Mesenchymal stem cell (in vitro differentiated cells and primary cell): ENCODE measurements around the gene TRAF3.

Experiments
- DNase-seq: peaks from one replicate; pipeline ENCODE4 v3.0.0-alpha.2; 2013
- H2AFZ ChIP-seq: one replicate; pipeline ENCODE4 v1.6.1; 2013; ENCODE audit warnings: low read depth, mild to moderate bottlenecking, control low read depth, inconsistent platforms, low read length, moderate library complexity
- H2AK5ac ChIP-seq: 2 replicates; pipeline ENCODE4 v1.6.1; 2013; ENCODE audit warnings: low read length, moderate library complexity, mild to moderate bottlenecking, inconsistent platforms; ENCODE audit not compliant: severe bottlenecking
- H2BK120ac ChIP-seq: one replicate; pipeline ENCODE4 v1.6.1; 2013; ENCODE audit warnings: low read depth, mild to moderate bottlenecking, inconsistent platforms, low read length, moderate library complexity
- H2BK12ac ChIP-seq, 2 experiments: one replicate each; pipeline ENCODE4 v1.6.1; 2013; ENCODE audit warnings: inconsistent platforms in 2 of 2, low read length in 2 of 2, mild to moderate bottlenecking in 2 of 2, moderate library complexity in 2 of 2, control low read depth in 1 of 2
- H2BK15ac ChIP-seq: one replicate; pipeline ENCODE4 v1.6.1; 2013; ENCODE audit warnings: mild to moderate bottlenecking, low read depth, inconsistent platforms; ENCODE audit not compliant: poor library complexity, severe bottlenecking
- H2BK5ac ChIP-seq: 2 replicates; pipeline ENCODE4 v1.6.1; 2013; ENCODE audit warnings: low read depth, mild to moderate bottlenecking, low read length, control low read depth, inconsistent platforms; ENCODE audit not compliant: poor library complexity, severe bottlenecking
- H3K14ac ChIP-seq, 2 experiments: one replicate each; pipeline ENCODE4 v1.6.1; 2013; ENCODE audit warnings: inconsistent platforms in 2 of 2, low read length in 2 of 2, control low read depth in 1 of 2, mild to moderate bottlenecking in 1 of 2, moderate library complexity in 1 of 2
- H3K18ac ChIP-seq, 2 experiments: one replicate each; pipeline ENCODE4 v1.6.1; 2013; ENCODE audit warnings: inconsistent platforms in 2 of 2, low read length in 2 of 2, control low read depth in 1 of 2, low read depth in 1 of 2, mild to moderate bottlenecking in 1 of 2
- H3K23ac ChIP-seq, 2 experiments: one replicate each; pipeline ENCODE4 v1.6.1; 2013; ENCODE audit warnings: inconsistent platforms in 2 of 2, low read length in 2 of 2, mild to moderate bottlenecking in 2 of 2, moderate library complexity in 2 of 2, control low read depth in 1 of 2
- H3K27ac ChIP-seq: 2 replicates; pipeline ENCODE4 v1.5.1; 2013; ENCODE audit warnings: mild to moderate bottlenecking, moderate library complexity, low read length, control low read depth, inconsistent platforms; ENCODE audit not compliant: poor library complexity, severe bottlenecking
- H3K27me3 ChIP-seq, 2 experiments: 2 replicates each; pipeline versions ENCODE4 v1.6.1 to v1.7.0; 2013; ENCODE audit warnings: low read length in 2 of 2, mild to moderate bottlenecking in 2 of 2, moderate library complexity in 2 of 2, control low read depth in 1 of 2, inconsistent platforms in 1 of 2; ENCODE audit not compliant: control insufficient read depth in 1 of 2, insufficient read depth in 1 of 2
- H3K36me3 ChIP-seq, 2 experiments: 2 replicates each; pipeline versions ENCODE4 v1.6.1 to v1.7.0; 2013; ENCODE audit warnings: low read length in 2 of 2, control low read depth in 1 of 2, inconsistent platforms in 1 of 2, low read depth in 1 of 2, mild to moderate bottlenecking in 1 of 2; ENCODE audit not compliant: insufficient read depth in 2 of 2, control insufficient read depth in 1 of 2
- H3K4ac ChIP-seq, 2 experiments: one replicate each; pipeline ENCODE4 v1.6.1; 2013; ENCODE audit warnings: inconsistent platforms in 2 of 2, low read length in 2 of 2, mild to moderate bottlenecking in 2 of 2, moderate library complexity in 2 of 2, control low read depth in 1 of 2, low read depth in 1 of 2
- H3K4me1 ChIP-seq: 2 replicates; pipeline ENCODE4 v1.6.1; 2013; ENCODE audit warnings: low read depth, low read length, control low read depth; ENCODE audit not compliant: control insufficient read depth, insufficient read depth
- H3K4me2 ChIP-seq: 2 replicates; pipeline ENCODE4 v1.6.1; 2013; ENCODE audit warnings: low read length, mild to moderate bottlenecking, inconsistent platforms; ENCODE audit not compliant: poor library complexity, severe bottlenecking
- H3K4me3 ChIP-seq, 2 experiments: 2 replicates each; pipeline versions ENCODE4 v1.5.1 to v1.7.0; 2013; ENCODE audit warnings: low read length in 2 of 2, mild to moderate bottlenecking in 2 of 2, control low read depth in 1 of 2, low read depth in 1 of 2; ENCODE audit not compliant: insufficient read depth in 1 of 2
- H3K79me1 ChIP-seq: replicated peaks from 2 replicates; pipeline ENCODE4 v1.6.1; 2013; ENCODE audit warnings: mild to moderate bottlenecking, control low read depth, low read length, inconsistent platforms; ENCODE audit not compliant: poor library complexity, severe bottlenecking
- H3K9ac ChIP-seq: 2 replicates; pipeline ENCODE4 v1.7.0; 2013; ENCODE audit warnings: mild to moderate bottlenecking, low read length, moderate library complexity
- H3K9me3 ChIP-seq: 2 replicates; pipeline ENCODE4 v1.7.0; 2013; ENCODE audit warnings: mild to moderate bottlenecking, low read length; ENCODE audit not compliant: control insufficient read depth
- H4K8ac ChIP-seq: one replicate; pipeline ENCODE4 v1.6.1; 2013; ENCODE audit warnings: inconsistent platforms, mild to moderate bottlenecking, low read length, moderate library complexity
- H4K91ac ChIP-seq: one replicate; pipeline ENCODE4 v1.6.1; 2013; ENCODE audit warnings: mild to moderate bottlenecking, low read length, inconsistent platforms
- WGBS: methylation state at CpG from one replicate; pipeline ENCODE4 v1.1.7; 2013; ENCODE audit warnings: mixed read lengths; 5-methylcytosine and 5-hydroxymethylcytosine counted together

TRAF3 gene

GRCh38 chr14:102923925-102924486 lies 146.8 kb downstream of the TRAF3 start:
- Histone ChIP-seq H3K9ac (no peak overlapping the region), H3K27ac (no peak overlapping the region), H2BK5ac (no peak overlapping the region), H3K4me2 (no peak overlapping the region), H3K4ac (no peak overlapping the region), H2BK12ac (no peak overlapping the region), H2AFZ (no peak overlapping the region), H3K27me3 (peaks cover 3 to 81% of the 10 kb centered on the region in 2 experiments), H3K4me1 (peaks cover 15% of the 10 kb centered on the region), H4K8ac (no peak overlapping the region), H3K23ac (no peak overlapping the region), H2BK120ac (no peak overlapping the region), H3K4me3 (no peak overlapping the region), H3K36me3 (no peaks in the 10 kb centered on the region), H3K14ac (no peak overlapping the region), H3K9me3 (peaks cover 10% of the 10 kb centered on the region), H2AK5ac (no peak overlapping the region), H2BK15ac (no peak overlapping the region), H3K18ac (no peak overlapping the region), H4K91ac (no peak overlapping the region), H3K79me1 (no peaks in the 10 kb centered on the region)
- no peak for DNase-seq
- 91% methylated on average over 11 of the region's 11 CpGs for WGBS

- 91% methylated on average over 22 of the region's 25 CpGs for WGBS
- no peak overlapping the region for H2BK12ac ChIP-seq
- peaks cover 23% of the 10 kb centered on the region for H3K4me1 ChIP-seq
- H3K23ac ChIP-seq, result no peak overlapping the region
- H3K27me3 ChIP-seq, result peaks cover 8 to 90% of the 10 kb centered on the region in 2 experiments
- no peak overlapping the region for H2BK5ac ChIP-seq
- no peaks in the 10 kb centered on the region for H3K36me3 ChIP-seq
- H2BK15ac ChIP-seq, result no peak overlapping the region
- no peak overlapping the region for H2BK120ac ChIP-seq
- peak overlapping the region; percentile 7 for H4K91ac ChIP-seq
- H3K4ac ChIP-seq, result no peak overlapping the region
- no peak overlapping the region for H3K14ac ChIP-seq
- no peak overlapping the region for H3K4me2 ChIP-seq
- peaks cover 10% of the 10 kb centered on the region for H3K9me3 ChIP-seq
- no peak overlapping the region for H2AK5ac ChIP-seq
- no peaks in the 10 kb centered on the region for H3K79me1 ChIP-seq
- H3K27ac ChIP-seq, result no peak overlapping the region
- no peak overlapping the region for H3K9ac ChIP-seq
- H3K4me3 ChIP-seq, result no peak overlapping the region
- H3K18ac ChIP-seq, result no peak overlapping the region
- no peak overlapping the region for H2AFZ ChIP-seq
- no peak overlapping the region for H4K8ac ChIP-seq
- DNase-seq, result no peak
Observed at GRCh38 chr14:102924632-102925588, 147.7 kb downstream of the TRAF3 start.

- Histone ChIP-seq H3K4me3 (no peak overlapping the region), H3K79me1 (no peaks in the 10 kb centered on the region), H3K14ac (no peak overlapping the region), H3K4ac (no peak overlapping the region), H2BK5ac (no peak overlapping the region), H3K9me3 (peaks cover 5% of the 10 kb centered on the region), H4K91ac (no peak overlapping the region), H3K9ac (no peak overlapping the region), H3K27ac (no peak overlapping the region), H3K27me3 (peaks cover 8 to 87% of the 10 kb centered on the region in 2 experiments), H2BK15ac (no peak overlapping the region), H4K8ac (no peak overlapping the region), H2AFZ (no peak overlapping the region), H3K36me3 (peaks cover 0 to 3% of the 10 kb centered on the region in 2 experiments), H3K18ac (no peak overlapping the region), H2BK120ac (no peak overlapping the region), H3K4me1 (peaks cover 30% of the 10 kb centered on the region), H3K23ac (no peak overlapping the region), H2AK5ac (no peak overlapping the region), H2BK12ac (no peak overlapping the region), H3K4me2 (no peak overlapping the region)
- WGBS, result 88% methylated on average over 11 of the region's 11 CpGs
- DNase-seq, result no peak
Observed at GRCh38 chr14:102925646-102926045, 148.4 kb downstream of the TRAF3 start.

- Histone ChIP-seq H4K8ac (no peak overlapping the region), H3K14ac (no peak overlapping the region), H2BK5ac (no peak overlapping the region), H3K79me1 (no peaks in the 10 kb centered on the region), H3K9me3 (peaks cover under 1% of the 10 kb centered on the region), H2AFZ (no peak overlapping the region), H3K4ac (no peak overlapping the region), H2AK5ac (no peak overlapping the region), H3K18ac (no peak overlapping the region), H2BK15ac (no peak overlapping the region), H2BK12ac (no peak overlapping the region), H3K23ac (no peak overlapping the region), H3K4me1 (peaks cover 34% of the 10 kb centered on the region), H4K91ac (no peak overlapping the region), H2BK120ac (no peak overlapping the region), H3K4me3 (no peak overlapping the region), H3K36me3 (peaks cover 2 to 7% of the 10 kb centered on the region in 2 experiments), H3K4me2 (no peak overlapping the region), H3K27me3 (peaks cover 8 to 84% of the 10 kb centered on the region in 2 experiments), H3K9ac (no peak overlapping the region), H3K27ac (no peak overlapping the region)
- WGBS, result 66% methylated on average over 12 of the region's 12 CpGs
- DNase-seq, result no peak
Observed at GRCh38 chr14:102926104-102926503, 148.9 kb downstream of the TRAF3 start.
